Measurements from ENCODE around the gene ANKUB1. TPM values are rescaled to one million over a fixed set of nuclear protein-coding genes. Genes with fewer than 3 reads are reported as not detected.

Gene ANKUB1
- total and polyA plus RNA-seq, 9 of the 15 experiments (the other 6 are each of a cell fraction or from before 2014, with no cell fraction given), result not detected

DNA sequence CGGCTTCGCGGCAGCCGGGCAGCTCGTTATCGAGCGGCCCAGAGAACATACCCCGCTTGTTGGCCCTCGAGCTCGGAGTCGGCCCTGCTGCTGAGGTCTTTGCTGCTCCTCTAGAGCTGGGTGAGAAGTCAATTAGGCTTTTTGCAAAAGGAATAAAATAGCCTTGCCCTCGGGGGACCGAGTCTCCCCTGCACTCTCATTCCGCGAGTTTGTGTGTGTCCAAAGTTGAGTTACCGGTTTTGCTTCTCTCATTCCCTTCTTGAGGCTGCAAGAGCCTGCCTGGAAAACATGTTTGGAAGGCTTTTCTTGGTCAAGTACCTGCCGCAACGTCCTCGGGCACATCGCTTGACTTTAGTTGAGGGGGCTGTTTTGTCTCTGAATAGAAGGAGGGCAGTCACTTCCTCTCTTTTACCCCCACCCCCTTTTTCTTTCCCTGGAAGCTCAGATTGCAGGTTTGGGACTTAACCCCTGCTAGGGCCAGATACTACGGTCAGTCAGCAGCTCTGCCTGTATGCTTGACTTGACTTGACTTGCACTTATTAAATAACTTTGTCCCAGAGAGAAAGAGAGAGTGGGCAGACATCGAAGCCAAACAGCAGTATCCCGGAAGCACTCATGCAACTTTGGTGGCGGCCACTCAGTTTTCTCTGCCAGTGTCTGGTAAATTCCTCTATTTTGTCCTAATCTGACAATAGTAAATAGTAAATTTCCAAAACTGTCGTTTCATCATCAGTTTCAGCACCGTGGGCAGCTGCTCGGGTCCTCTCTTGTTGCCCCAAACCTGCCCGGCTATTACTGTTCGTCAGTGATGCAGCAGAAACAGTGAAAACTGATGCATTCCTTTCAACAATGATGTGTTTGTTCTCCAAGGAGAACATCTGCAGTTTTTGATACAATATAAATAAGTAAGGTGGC lies 21.3 kb upstream of the ANKUB1 start:
- TSS peak; percentile 67 for BruUV-seq (replicated peaks)
- Histone ChIP-seq H3K4me1 (replicated peaks in 1 of 2; ENCODE audit: control insufficient read depth in 2 of 2, insufficient read depth in 2 of 2, low read length in 2 of 2) (peaks cover 0 to 8% of the 10 kb centered on the region in 2 experiments; a peak in 3 of 5 replicates), H3K4me3 (peak overlapping the region; percentile 65), H2AFZ (ENCODE audit: low read depth, low read length) (peak overlapping the region; percentile 99), H3K27ac (ENCODE audit: extremely low read depth, low read depth, low read length) (peak overlapping the region; percentile 66), H3K36me3 (ENCODE audit: control insufficient read depth, insufficient read depth, low read length) (no peaks in the 10 kb centered on the region), H3K9me3 (replicated peaks; ENCODE audit: control insufficient read depth, insufficient read depth, low read depth, low read length) (no peaks in the 10 kb centered on the region), H3K79me2 (ENCODE audit: control insufficient read depth, insufficient read depth, low read length) (peaks cover 22% of the 10 kb centered on the region), H3K9ac (ENCODE audit: insufficient read depth in 1 of 2, low read depth in 2 of 2, low read length in 2 of 2) (peak overlapping the region; percentile 64 to 92), H3K9me1 (ENCODE audit: control insufficient read depth, insufficient read depth, low read length) (no peaks in the 10 kb centered on the region), H4K20me1 (replicated peaks; ENCODE audit: control insufficient read depth, insufficient read depth, low read length) (no peaks in the 10 kb centered on the region), H3K27me3 (ENCODE audit: control insufficient read depth in 2 of 2, insufficient read depth in 2 of 2, low read length in 2 of 2) (no peaks in the 10 kb centered on the region), H3K4me2 (ENCODE audit: insufficient read depth, low read length) (peak overlapping the region; percentile 91)
- intact Hi-C loops (cut with micrococcal nuclease), result no loop called here
- ATAC-seq, result peak; percentile 80
- under 1% methylated on average over 22 of the region's 29 CpGs for WGBS (ENCODE audit: insufficient coverage, low coverage, missing lambda C conversion rate)
- FAIRE-seq, result no peak
- ChIA-PET POLR2A (interaction anchor here (0.7 to 1.1 kb wide), 4 partner anchors 10 to 1385 kb away, joined by 3 to 5 read pairs (median 3); no protein-coding TSS in a partner anchor), CTCF (ENCODE audit: low intra/inter-chr PET ratio) (interaction anchor here (0.7 kb wide), 1 partner anchor 301 kb away, joined by 3 read pairs; no protein-coding TSS in a partner anchor)
- DNase-seq (ENCODE audit: extremely low read depth in 1 of 4, low spot score in 3 of 4), result peak; percentile 14 to 46 (median 22)
- in situ Hi-C loops (cut with MboI), result no loop called here
- TF ChIP-seq SMARCB1 (IDR thresholded peaks at IDR 0.05; ENCODE audit: insufficient read length, low read depth) (no peak), ZNF316 (IDR thresholded peaks at IDR 0.05) (0 out of 2 replicates have a peak, but pooled peaks have one; percentile 10), CREB1 (IDR thresholded peaks at IDR 0.05) (no peak), CREB1 (CRISPR knock-in tag; IDR thresholded peaks at IDR 0.05) (no peak), ZBTB7A (IDR thresholded peaks at IDR 0.05; ENCODE audit: borderline replicate concordance, control insufficient read depth, low read depth, low read length) (no peak), ZFP1 (CRISPR knock-in tag; IDR thresholded peaks at IDR 0.05) (no peak)
- TF ChIP-seq, protein P1, sequence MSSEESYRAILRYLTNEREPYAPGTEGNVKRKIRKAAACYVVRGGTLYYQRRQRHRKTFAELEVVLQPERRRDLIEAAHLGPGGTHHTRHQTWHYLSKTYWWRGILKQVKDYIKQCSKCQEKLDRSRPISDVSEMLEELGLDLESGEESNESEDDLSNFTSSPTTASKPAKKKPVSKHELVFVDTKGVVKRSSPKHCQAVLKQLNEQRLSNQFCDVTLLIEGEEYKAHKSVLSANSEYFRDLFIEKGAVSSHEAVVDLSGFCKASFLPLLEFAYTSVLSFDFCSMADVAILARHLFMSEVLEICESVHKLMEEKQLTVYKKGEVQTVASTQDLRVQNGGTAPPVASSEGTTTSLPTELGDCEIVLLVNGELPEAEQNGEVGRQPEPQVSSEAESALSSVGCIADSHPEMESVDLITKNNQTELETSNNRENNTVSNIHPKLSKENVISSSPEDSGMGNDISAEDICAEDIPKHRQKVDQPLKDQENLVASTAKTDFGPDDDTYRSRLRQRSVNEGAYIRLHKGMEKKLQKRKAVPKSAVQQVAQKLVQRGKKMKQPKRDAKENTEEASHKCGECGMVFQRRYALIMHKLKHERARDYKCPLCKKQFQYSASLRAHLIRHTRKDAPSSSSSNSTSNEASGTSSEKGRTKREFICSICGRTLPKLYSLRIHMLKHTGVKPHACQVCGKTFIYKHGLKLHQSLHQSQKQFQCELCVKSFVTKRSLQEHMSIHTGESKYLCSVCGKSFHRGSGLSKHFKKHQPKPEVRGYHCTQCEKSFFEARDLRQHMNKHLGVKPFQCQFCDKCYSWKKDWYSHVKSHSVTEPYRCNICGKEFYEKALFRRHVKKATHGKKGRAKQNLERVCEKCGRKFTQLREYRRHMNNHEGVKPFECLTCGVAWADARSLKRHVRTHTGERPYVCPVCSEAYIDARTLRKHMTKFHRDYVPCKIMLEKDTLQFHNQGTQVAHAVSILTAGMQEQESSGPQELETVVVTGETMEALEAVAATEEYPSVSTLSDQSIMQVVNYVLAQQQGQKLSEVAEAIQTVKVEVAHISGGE (CRISPR knock-in tag; IDR thresholded peaks at IDR 0.05), result 0 out of 6 replicates have a peak, but pooled peaks of 1 of the 3 experiments have one; percentile 45
- TF ChIP-seq, protein P2, sequence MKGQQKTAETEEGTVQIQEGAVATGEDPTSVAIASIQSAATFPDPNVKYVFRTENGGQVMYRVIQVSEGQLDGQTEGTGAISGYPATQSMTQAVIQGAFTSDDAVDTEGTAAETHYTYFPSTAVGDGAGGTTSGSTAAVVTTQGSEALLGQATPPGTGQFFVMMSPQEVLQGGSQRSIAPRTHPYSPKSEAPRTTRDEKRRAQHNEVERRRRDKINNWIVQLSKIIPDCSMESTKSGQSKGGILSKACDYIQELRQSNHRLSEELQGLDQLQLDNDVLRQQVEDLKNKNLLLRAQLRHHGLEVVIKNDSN (CRISPR knock-in tag; IDR thresholded peaks at IDR 0.05), result no peak
- TF ChIP-seq, protein P3, sequence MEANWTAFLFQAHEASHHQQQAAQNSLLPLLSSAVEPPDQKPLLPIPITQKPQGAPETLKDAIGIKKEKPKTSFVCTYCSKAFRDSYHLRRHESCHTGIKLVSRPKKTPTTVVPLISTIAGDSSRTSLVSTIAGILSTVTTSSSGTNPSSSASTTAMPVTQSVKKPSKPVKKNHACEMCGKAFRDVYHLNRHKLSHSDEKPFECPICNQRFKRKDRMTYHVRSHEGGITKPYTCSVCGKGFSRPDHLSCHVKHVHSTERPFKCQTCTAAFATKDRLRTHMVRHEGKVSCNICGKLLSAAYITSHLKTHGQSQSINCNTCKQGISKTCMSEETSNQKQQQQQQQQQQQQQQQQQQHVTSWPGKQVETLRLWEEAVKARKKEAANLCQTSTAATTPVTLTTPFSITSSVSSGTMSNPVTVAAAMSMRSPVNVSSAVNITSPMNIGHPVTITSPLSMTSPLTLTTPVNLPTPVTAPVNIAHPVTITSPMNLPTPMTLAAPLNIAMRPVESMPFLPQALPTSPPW (CRISPR knock-in tag; IDR thresholded peaks at IDR 0.05), result no peak; the same call in 1 of the 2 replicates
- TF ChIP-seq, protein P4, sequence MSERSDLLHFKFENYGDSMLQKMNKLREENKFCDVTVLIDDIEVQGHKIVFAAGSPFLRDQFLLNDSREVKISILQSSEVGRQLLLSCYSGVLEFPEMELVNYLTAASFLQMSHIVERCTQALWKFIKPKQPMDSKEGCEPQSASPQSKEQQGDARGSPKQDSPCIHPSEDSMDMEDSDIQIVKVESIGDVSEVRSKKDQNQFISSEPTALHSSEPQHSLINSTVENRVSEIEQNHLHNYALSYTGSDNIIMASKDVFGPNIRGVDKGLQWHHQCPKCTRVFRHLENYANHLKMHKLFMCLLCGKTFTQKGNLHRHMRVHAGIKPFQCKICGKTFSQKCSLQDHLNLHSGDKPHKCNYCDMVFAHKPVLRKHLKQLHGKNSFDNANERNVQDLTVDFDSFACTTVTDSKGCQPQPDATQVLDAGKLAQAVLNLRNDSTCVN (CRISPR knock-in tag; IDR thresholded peaks at IDR 0.05), result no peak
- TF ChIP-seq, protein P5, sequence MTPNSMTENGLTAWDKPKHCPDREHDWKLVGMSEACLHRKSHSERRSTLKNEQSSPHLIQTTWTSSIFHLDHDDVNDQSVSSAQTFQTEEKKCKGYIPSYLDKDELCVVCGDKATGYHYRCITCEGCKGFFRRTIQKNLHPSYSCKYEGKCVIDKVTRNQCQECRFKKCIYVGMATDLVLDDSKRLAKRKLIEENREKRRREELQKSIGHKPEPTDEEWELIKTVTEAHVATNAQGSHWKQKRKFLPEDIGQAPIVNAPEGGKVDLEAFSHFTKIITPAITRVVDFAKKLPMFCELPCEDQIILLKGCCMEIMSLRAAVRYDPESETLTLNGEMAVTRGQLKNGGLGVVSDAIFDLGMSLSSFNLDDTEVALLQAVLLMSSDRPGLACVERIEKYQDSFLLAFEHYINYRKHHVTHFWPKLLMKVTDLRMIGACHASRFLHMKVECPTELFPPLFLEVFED (CRISPR knock-in tag; conservative IDR thresholded peaks at IDR 0.05), result no peak
